ENCODE data around the gene ERGIC3. TPM values are rescaled to one million over a fixed set of nuclear protein-coding genes. Genes with fewer than 3 reads are reported as not detected.

ERGIC3 gene
- polyA plus RNA-seq, 2 of the 4 experiments (the other 2 are of a cell fraction) = 239 to 343 TPM

DNA sequence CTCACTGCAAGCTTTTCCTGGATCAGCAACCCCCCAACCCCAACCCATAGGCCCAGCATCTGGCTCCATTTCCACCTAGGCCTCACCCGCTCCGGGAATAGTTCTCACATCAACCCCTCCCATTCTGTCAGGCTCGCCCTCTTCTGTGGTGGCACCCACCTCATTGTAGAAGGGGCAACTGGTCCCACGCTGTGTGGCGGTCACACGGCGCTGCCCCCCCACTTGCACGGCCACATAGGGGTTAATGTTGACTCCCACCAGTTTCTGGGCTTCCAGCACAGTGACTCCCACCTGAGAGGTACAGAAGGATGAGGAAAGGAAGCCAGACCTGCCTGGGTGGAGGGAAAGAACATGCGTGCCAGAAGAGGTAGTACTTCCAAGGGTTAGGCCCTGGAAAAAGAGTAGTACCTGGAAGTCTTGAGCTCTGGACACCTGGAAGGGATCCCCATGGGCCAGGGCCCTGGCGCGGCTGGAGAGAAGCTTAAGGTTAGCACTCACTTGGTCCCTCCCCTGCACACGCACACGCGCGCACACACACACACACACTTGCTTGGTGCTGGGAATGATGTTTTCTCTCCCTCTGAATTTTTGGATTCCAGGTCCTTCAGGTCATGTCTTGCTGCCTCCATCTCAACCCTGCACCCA is 61.1 kb downstream of the ERGIC3 start:
- FAIRE-seq (no peak), DNase-seq (ENCODE audit: low read depth in 1 of 2, low spot score in 1 of 2) (no peak), ATAC-seq (no peak)
- Histone ChIP-seq H3K4me1 (peaks cover 19% of the 10 kb centered on the region), H3K4me2 (no peak overlapping the region), H3K9me3 (no peaks in the 10 kb centered on the region), H3K4me3 (no peak overlapping the region), H3K27ac (no peak overlapping the region)
- POLR2A ChIA-PET = no interaction called here
- WGBS (ENCODE audit: missing lambda C conversion rate) = over 99% methylated on average over 10 of the region's 15 CpGs
- CTCF ChIA-PET = interaction anchor here (0.6 to 4.1 kb wide), 8 partner anchors 11 to 281 kb away, joined by 3 to 44 read pairs (median 4); partner anchors contain the start of gene SPAG4
- TF ChIP-seq RNF2 (IDR thresholded peaks at IDR 0.05; ENCODE audit: borderline replicate concordance, low read depth) (no peak), HOXB5 (CRISPR knock-in tag; IDR thresholded peaks at IDR 0.05) (no peak), KDM5A (IDR thresholded peaks at IDR 0.05) (no peak), POLR2AphosphoS2 (conservative IDR thresholded peaks at IDR 0.05; ENCODE audit: low read length) (no peak), NR3C1 (IDR thresholded peaks at IDR 0.05) (no peak), EHMT2 (IDR thresholded peaks at IDR 0.05; ENCODE audit: low read depth) (no peak), SREBF2 (IDR thresholded peaks at IDR 0.05) (no peak), CHD4 (IDR thresholded peaks at IDR 0.05; ENCODE audit: borderline replicate concordance) (no peak), CHD2 (IDR thresholded peaks at IDR 0.05; ENCODE audit: low read length, partially characterized antibody) (no peak), HOXB13 (CRISPR knock-in tag; IDR thresholded peaks at IDR 0.05; ENCODE audit: low read depth) (no peak), RAD21 (conservative IDR thresholded peaks at IDR 0.05 in 1 of 2, IDR thresholded peaks at IDR 0.05 in 1 of 2) (no peak), REST (IDR thresholded peaks at IDR 0.05) (no peak), PHF8 (IDR thresholded peaks at IDR 0.05; ENCODE audit: borderline replicate concordance, low read depth) (no peak), HDAC2 (IDR thresholded peaks at IDR 0.05) (no peak), E2F6 (IDR thresholded peaks at IDR 0.05; ENCODE audit: borderline replicate concordance, low read depth) (no peak), HEYL (CRISPR knock-in tag; IDR thresholded peaks at IDR 0.05) (no peak)
- TF ChIP-seq, protein P1, sequence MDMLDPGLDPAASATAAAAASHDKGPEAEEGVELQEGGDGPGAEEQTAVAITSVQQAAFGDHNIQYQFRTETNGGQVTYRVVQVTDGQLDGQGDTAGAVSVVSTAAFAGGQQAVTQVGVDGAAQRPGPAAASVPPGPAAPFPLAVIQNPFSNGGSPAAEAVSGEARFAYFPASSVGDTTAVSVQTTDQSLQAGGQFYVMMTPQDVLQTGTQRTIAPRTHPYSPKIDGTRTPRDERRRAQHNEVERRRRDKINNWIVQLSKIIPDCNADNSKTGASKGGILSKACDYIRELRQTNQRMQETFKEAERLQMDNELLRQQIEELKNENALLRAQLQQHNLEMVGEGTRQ (IDR thresholded peaks at IDR 0.05) = no peak

GRCh38 chr20:35603695-35604448 is 62.0 kb downstream of the ERGIC3 start:
- DNase-seq (ENCODE audit: low read depth in 1 of 2, low spot score in 1 of 2) (no peak), FAIRE-seq (no peak), ATAC-seq (no peak)
- Histone ChIP-seq H3K4me1 (peaks cover 19% of the 10 kb centered on the region), H3K9me3 (no peaks in the 10 kb centered on the region), H3K27ac (no peak overlapping the region), H3K4me2 (no peak overlapping the region), H3K4me3 (no peak overlapping the region)
- POLR2A ChIA-PET = interaction anchor here (0.8 kb wide), 1 partner anchor 13 kb away, joined by 3 read pairs; no protein-coding TSS in a partner anchor
- 86% methylated on average over 11 of the region's 11 CpGs for WGBS (ENCODE audit: missing lambda C conversion rate)
- CTCF ChIA-PET = interaction anchor here (0.5 to 4.1 kb wide), 12 partner anchors 8 to 1281 kb away, joined by 3 to 44 read pairs (median 4); partner anchors contain the start of gene SPAG4
- TF ChIP-seq TFCP2L1 (CRISPR knock-in tag; IDR thresholded peaks at IDR 0.05) (no peak), PBX3 (IDR thresholded peaks at IDR 0.05) (no peak), HOXB13 (CRISPR knock-in tag; IDR thresholded peaks at IDR 0.05; ENCODE audit: low read depth) (no peak), ESRRA (IDR thresholded peaks at IDR 0.05; ENCODE audit: borderline replicate concordance, low read length) (no peak)
- TF ChIP-seq, protein P2, sequence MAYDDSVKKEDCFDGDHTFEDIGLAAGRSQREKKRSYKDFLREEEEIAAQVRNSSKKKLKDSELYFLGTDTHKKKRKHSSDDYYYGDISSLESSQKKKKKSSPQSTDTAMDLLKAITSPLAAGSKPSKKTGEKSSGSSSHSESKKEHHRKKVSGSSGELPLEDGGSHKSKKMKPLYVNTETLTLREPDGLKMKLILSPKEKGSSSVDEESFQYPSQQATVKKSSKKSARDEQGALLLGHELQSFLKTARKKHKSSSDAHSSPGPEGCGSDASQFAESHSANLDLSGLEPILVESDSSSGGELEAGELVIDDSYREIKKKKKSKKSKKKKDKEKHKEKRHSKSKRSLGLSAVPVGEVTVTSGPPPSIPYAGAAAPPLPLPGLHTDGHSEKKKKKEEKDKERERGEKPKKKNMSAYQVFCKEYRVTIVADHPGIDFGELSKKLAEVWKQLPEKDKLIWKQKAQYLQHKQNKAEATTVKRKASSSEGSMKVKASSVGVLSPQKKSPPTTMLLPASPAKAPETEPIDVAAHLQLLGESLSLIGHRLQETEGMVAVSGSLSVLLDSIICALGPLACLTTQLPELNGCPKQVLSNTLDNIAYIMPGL (CRISPR knock-in tag; IDR thresholded peaks at IDR 0.05; ENCODE audit: borderline replicate concordance) = no peak

All from A549 (cell line).